ENCODE measurements around the gene CRACR2A. TPM values are rescaled to one million over a fixed set of nuclear protein-coding genes. Genes with fewer than 3 reads are reported as not detected.

The CRACR2A gene
- total and polyA plus RNA-seq, 9 of the 15 experiments (the other 6 are each of a cell fraction or from before 2014, with no cell fraction given), result 2.1 to 15.1 (median 10.4) TPM

DNA sequence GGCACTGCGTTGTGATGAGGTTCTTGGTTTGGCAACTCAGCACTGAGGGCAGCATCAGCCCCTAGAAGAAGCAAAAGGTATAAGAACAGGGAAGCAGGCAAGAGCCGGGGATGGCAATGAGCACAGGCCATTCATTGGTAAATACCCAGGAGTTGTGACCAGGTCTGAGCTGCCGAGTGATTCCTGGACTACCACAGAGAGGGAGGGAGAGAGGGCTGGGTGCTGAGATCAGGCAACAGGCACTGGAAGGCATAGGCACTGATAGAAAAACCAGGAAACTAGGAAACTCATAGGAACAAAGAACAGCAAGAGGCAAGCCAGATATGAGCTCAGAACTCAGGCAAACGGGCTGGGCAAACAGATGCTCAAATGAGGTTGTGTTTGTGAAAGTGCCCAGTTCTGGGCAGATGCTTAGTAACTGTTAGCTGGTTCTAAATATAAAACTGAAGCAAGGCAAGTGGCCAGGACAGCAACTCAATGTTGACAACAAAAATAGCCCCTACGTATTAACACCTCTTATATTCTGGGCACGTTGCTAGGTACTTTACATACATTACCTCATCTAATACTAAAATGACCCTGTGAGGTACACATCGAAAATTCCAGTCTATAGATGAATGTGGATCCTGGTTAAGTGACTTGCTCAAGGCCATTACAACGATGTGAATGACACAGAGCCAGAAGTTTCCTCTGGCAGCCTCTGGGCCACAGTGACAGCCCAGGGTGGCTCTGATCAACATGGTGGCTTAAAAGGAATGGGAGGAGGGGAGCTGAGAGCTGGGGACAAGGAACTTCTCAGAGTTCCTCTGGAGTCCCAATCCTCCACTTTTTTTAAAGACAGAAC is 140.8 kb downstream of the CRACR2A start:
- in situ Hi-C loops (cut with MboI), result no loop called here
- no peak for TF ChIP-seq ZNF444 (CRISPR knock-in tag; IDR thresholded peaks at IDR 0.05)
- TF ChIP-seq FUS (optimal IDR thresholded peaks at IDR 0.05; ENCODE audit: low read depth, low read length), result no peak
- TF ChIP-seq GATA2 (CRISPR knock-in tag; IDR thresholded peaks at IDR 0.05), result no peak
- TF ChIP-seq ATF1 (CRISPR knock-in tag; IDR thresholded peaks at IDR 0.05), result no peak
- no peak for TF ChIP-seq ATF1 (tag; IDR thresholded peaks at IDR 0.05)
- no peak for TF ChIP-seq ZNF347 (CRISPR knock-in tag; IDR thresholded peaks at IDR 0.05; ENCODE audit: low read depth)
- Histone ChIP-seq H3K79me2 (ENCODE audit: control insufficient read depth, insufficient read depth, low read length) (no peaks in the 10 kb centered on the region), H3K27ac (ENCODE audit: extremely low read depth, low read depth, low read length) (no peak overlapping the region), H2AFZ (ENCODE audit: low read depth, low read length) (no peak overlapping the region), H3K4me2 (ENCODE audit: insufficient read depth, low read length) (no peak overlapping the region), H4K20me1 (replicated peaks; ENCODE audit: control insufficient read depth, insufficient read depth, low read length) (no peaks in the 10 kb centered on the region; the same call in 1 of the 2 replicates), H3K4me3 (no peak overlapping the region), H3K9ac (ENCODE audit: insufficient read depth in 1 of 2, low read depth in 2 of 2, low read length in 2 of 2) (no peak overlapping the region), H3K27me3 (ENCODE audit: control insufficient read depth in 2 of 2, insufficient read depth in 2 of 2, low read length in 2 of 2) (no peaks in the 10 kb centered on the region), H3K9me3 (replicated peaks; ENCODE audit: control insufficient read depth, insufficient read depth, low read depth, low read length) (0 out of 2 replicates have a peak, but pooled peaks cover 1% of the 10 kb centered on the region), H3K4me1 (replicated peaks in 1 of 2; ENCODE audit: control insufficient read depth in 2 of 2, insufficient read depth in 2 of 2, low read length in 2 of 2) (no peaks in the 10 kb centered on the region), H3K9me1 (ENCODE audit: control insufficient read depth, insufficient read depth, low read length) (no peaks in the 10 kb centered on the region), H3K36me3 (ENCODE audit: control insufficient read depth, insufficient read depth, low read length) (no peaks in the 10 kb centered on the region)
- intact Hi-C loops (cut with micrococcal nuclease), result no loop called here
- no TSS peak for BruUV-seq (replicated peaks)
- ChIA-PET POLR2A (no interaction called here), CTCF (ENCODE audit: low intra/inter-chr PET ratio) (no interaction called here)
- FAIRE-seq, result no peak
- ATAC-seq, result no peak
- no peak for DNase-seq (ENCODE audit: extremely low read depth in 1 of 4, low spot score in 3 of 4)
- 65% methylated on average over 7 of the region's 8 CpGs for WGBS (ENCODE audit: insufficient coverage, low coverage, missing lambda C conversion rate)

Measured in K562 (cell line).